Astrocyte of the hippocampus (primary cell): ENCODE measurements around the gene GAPVD1.
"Not testable (repeated sequence)": the region's sequence is repeated elsewhere in the genome, so short reads cannot be mapped to it uniquely, and the experiment has no call there.

ENCODE experiments used
- DNase-seq: peaks from one replicate; pipeline ENCODE4 v3.0.0; 2011; ENCODE audit warnings: low read depth, low spot score

The GAPVD1 gene

DNA sequence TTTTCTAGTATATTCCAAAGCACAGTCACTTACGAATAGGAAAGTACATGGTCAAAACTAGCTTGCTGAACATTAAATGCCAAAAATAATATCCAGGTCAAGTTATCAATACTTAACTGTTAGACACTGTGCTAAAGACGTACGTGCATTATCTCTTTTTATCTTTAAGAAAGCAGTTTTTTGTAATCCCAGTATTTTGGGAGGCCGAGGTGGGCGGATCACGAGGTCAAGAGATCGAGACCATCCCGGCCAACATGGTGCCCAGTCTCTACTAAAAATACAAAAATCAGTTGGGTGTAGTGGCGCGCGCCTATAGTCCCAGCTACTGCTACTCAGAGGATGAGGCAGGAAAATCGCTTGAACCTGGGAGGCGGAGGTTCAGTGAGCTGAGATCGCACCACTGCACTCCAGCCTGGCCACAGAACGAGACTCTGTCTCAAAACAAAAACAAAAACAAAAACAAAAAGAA, 17.8 kb upstream of the GAPVD1 start:
- DNase-seq = no peak

DNA sequence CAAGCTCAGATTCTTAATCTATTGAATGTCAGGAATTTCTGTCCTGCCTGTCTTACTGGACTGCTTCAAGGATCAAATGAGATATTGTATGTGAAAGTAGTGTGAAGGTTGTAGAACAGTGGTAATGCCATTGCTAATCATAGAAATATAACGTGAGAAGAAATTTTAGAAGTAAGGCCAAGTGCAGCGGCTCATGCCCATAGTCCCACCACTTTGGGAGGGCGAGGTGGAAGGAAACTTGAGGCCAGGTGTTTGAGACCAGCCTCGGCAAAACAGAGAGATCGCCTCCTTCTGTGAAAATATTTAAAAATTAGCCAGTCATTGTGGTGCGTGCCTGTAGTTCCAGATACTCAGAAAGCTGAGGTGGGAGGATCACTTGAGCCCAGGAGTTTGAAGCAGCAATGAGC, 15.4 kb upstream of the GAPVD1 start:
- DNase-seq = no peak

DNA sequence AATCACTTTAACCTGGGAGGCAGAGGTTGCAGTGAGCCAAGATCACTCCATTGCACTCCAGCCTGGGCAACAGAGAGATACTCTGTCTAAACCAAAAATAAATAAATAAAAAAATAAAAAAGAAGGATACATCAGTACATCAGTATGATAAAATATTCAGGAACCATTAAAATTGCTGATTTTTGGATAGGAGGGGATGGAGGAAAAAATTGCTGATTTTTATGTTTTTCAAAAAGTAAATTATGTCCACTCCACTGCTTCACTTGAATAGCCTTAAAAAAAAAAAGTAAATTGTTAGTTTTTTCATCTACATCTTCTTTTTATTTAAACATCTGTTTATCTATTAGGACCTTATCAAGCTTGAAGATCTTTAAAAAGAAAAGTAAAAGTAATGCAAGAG, 7.4 kb upstream of the GAPVD1 start:
- DNase-seq = no peak

DNA sequence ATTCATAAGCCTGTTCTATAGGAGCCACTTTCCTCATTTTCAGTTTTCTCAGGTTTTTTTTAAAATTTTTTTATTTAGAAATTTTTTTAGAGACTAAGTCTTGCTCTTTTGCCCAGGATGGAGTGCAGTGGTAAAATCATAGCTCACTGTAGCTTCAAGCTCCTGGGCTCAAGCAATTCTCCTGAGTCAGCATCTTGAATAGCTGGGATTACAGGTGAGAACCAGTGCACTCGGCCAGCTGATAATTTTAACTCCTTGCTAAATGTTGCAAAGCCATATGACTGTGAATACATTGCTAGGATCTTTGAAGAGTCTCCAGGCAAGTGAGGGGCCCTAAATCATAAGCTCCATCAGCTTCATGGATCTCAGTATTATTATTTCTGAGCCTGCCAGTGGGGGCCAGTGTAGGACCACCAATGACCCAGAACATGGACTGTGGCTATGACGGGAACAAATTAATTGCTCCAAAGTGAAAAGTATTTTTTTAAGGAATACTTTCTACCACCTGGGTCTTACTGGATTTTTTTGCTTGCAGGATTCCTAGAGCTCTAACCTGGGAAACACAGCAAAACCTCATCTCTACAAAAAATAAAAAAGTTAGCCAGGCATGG, 5.7 kb upstream of the GAPVD1 start:
- peak; percentile 24 for DNase-seq

DNA sequence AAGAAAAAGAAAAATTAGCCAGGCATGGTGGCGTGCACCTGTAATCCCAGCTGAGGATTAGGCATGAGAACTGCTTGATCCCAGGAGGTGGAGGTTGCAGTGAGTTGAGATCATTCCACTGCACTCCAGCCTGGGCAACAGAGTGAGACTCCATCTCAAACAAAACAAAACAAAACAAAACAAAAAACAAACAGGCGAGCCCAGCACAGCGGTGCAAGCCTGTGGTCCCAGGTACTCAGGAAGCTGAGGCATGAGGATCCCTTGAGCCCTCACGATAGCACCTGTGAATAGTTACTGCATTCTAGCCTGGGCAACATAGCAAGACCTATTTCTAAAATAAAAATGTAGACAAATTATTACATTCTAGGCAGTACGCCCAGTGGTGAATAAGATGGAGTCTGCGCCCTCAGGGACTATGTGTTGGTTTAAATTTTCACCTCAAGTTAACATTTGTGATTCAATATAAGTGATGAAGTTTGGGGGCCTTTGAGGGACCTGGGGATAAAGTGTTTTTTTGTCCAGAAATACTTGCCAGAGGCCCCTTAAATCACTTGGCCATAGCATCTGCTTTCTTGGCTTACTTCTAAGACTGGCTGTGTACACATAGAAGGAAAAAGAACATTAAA, 3.4 kb upstream of the GAPVD1 start:
- no peak for DNase-seq

DNA sequence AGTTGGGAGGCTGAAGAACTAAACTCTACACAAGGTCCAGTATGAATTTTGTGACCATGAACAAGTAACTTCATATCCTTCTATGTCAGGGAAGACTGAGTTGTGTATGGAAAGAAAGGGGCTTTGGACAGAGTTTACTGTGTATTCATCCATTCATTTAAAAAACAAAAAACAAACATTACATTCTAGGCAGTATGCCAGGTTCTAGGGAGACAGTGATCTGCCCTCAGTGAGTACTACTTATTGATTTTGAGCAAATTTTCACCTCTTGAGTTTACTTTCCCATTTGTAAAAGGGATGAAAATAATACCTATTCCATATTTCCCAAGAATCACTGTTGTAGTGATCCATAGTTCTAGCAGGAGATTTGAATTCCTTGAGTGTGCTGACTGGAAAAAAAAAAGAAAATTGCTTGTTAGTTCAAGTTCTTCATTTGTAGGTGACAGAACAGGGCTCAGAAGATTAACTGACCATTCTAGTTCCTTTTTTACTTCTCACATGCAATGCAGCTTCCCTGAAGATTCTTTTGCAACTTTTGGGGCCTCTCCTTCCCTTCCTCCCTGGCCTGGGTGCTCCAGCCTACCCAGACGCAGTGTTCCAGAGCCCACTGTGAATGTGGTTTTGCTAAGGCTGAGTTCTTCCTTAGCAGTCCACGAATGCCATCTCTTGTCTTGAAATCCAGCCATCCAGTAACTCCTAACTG, 2.6 kb upstream of the GAPVD1 start:
- DNase-seq = no peak

DNA sequence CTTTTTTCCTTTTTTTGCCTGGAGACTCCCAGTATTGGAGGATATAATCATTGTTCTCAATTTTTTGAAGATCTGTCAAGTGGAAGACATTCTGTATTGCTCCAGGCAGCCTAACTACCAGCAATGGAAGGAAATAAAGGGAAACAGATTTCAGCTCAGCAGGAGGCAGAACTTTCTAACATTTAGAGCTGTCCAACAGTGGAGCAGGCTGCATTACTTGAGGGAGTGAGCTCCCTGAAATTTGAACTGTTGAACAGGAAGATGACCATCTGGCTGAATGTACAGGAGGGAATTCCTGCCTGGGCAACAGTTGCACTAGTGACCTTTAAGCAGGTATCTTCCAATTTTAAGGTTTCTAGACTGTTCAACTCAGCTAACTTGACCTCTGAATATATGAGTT, 1.1 kb upstream of the GAPVD1 start:
- DNase-seq = no peak

DNA sequence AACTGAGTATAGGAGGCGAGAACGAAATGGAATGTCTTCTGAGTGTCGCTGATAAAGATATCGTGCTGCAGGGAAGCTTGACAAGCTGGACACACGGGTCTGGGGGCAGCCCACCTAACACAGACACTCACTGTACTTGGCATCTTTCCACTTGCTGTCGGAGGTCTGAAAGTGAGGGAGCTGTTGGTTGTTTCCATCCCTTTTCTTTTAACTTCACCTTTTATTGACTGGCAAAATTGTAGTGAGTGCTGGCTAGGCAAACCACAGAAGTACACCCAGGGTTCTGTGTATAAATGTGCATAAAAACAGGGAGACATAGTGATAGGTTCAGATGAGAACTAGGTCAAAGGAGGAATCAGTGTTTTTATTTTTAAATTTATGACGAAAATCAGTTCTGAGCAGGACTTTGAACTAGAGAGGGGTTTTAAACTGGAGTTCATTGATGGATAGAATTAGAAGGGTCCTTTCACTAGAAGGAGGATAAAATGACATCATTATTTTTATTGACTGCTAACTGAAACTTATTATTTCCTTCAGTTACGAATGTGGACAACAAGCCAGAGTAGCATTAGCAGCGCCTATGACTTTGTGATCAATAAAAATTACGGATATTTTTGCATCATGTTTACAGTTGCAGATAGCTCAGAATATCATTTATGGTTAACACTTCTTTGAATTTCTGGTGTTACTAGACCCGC, 817 bp downstream of the GAPVD1 start:
- no peak for DNase-seq

DNA sequence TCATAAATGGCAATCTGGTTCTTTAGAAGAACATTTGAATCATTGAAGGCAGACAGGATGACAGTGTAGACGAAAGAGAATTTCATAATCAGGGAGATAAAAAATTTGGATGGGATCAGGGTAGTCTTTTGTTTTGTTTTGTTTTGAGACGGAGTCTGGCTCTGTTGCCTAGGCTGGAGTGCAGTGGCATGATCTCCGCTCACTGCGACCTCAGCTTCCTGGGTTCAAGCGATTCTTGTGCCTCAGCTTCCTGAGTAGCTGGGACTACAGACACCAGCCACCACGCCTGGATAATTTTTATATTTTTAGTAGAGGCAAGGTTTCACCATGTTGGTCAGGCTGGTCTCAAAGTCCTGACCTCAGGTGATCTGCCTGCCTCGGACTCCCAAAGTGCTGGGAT, 2.4 kb downstream of the GAPVD1 start:
- not testable (repeated sequence) for DNase-seq

DNA sequence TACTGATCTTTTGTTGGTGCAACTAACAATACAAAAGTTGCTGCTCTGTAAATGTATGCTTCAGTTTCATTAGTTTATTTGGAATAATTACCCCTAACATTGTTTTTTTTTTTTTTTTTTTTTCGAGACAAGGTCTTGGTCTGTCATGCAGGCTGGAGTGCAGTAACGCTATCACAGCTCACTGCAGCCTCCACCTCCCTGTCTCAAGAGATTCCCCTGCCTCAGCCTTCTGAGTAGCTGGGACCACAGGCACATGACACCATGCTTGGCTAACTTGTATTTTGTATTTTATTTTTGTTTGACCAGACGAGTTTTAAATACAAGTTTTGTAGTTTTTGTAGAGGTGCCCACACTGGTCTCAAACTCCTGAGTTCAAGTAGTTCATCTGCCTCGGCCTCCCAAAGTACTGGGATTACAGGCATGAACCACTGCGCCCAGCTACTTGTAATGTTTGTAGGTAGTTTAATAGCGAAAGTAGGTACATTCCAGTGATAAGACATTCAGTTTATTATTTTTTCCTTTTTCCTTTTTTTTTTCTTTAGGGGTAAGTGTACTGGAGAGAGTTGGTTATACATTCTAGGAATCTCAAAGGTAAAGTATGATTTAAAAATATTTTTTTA, 6.9 kb downstream of the GAPVD1 start:
- no peak for DNase-seq

DNA sequence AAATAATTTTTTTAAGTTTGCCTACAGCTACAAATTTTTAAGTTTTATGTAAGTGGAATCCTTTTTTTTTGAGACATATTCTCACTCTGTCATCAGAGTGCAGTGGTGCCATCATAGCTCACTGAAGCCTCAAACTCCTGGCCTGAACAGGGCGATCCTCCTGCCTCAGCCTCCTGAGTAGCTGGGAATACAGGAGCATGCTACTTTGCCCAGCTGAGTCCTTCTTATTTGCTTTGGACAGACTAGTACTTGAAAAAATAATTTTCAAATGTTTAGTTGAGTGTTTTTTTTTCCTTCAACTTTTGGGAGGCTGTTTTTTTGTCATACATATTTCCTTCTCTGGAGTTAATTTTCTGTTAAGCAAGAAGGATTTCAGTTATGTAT, 7.4 kb downstream of the GAPVD1 start:
- no peak for DNase-seq

DNA sequence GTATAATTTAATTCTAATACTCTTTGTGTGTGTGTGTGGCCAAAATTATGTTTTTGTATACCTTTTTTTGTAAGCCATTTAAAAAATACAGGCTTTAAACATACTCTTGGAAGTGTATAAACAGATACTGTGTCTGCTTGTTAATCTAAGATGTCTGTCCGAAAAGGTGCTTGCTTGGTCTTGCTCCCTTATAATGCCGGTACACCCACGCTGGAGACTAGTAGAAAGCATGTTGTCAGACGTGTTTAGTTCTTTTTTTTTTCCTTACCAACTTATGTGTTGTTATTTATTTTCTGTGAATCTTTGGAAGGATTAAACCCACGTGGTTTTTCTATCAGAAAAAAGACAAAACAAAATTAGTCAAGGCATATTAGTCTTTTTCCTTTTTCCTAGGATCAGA, 9.5 kb downstream of the GAPVD1 start:
- no peak for DNase-seq

DNA sequence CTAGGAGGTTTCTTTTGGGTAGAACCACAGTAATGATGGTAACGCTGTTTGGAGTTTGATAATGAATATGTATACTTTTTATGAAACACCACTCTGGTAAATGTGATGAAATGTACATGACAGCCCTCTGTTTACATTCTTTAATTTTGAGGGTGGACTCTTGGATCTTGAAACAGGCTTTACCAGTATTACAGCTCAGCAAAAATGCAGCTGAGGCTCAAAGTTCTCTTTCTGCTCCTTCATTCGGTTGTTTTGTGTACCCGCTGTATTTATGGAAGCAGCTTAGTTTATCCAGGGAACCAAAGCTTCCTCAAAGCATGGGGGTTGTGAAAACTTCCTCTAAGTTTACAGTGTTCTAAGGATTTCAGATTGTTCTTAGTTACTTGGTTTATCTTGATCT, 11.1 kb downstream of the GAPVD1 start:
- DNase-seq = no peak

DNA sequence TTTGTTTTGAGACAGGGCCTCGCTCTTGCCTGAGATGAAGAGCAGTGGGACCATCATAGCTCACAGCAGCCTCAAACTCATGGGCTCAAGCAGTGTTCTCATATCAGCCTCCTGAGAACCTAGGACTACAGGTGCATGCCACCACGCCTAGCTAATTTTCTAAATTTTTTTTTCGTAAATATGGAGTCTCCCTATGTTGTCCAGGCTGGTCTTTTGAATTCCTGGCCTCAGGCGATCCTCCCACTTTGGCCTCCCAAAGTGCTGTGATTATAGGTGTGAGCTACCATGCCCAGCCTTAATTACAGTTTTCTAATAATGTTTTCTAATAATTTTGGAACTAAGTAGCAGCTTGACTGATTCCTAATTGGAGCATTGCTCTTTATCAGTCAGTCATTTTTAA, 15.1 kb downstream of the GAPVD1 start:
- no peak for DNase-seq

DNA sequence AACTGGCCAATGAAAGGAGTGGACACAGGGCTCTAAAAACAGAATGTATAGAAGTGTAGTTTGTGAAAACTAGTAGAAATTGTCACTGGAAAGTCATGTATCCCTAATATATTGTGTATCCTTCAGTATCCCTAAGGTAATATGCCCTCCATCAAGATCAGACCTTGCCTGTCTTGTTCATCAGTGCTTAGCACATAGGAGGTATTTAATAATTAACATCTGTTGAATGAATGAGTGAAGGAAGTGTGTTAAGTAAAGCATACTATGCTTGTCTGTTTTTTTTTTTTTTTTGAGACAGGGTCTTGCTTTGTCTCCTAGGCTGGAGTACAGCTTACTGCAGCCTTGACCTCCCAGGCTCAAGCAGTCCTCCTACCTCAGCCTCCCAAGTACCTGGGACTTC, 15.8 kb downstream of the GAPVD1 start:
- no peak for DNase-seq

DNA sequence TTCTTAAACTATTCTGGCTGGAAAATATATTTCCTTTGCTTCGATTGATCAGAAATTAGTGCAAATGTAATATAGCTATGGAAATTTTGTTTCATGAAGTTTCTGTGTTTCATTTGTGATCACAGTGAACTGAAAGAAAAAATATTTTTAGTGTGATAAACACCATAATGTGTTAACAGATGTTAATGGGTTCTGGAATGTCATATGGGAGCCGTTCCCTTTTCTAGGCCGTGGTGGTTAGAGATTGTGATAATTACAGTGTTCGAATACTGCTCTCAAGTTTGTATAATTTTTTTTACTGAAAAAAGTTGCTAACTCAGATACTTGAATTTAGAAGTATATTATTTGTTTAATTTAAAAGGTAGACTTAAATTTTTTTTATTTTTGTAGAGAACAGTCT, 19.3 kb downstream of the GAPVD1 start:
- no peak for DNase-seq

DNA sequence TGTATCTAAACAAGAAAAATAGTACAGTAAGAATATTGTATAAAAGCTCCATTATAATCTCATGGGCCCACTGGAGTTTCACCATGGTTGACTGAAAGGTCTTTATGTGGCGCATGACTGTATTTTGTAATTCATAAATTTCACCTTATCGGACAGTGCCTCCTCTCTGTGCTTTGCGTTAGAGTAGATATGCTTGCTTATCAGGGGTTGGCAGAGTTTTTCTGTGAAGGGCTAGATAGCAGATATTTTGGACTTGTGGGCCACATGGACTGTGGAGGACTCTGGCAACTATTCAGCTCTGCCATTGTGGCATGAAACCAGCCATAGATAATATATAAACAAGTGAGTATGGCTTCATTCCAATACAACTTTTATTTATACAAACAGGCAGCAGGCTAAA, 23.2 kb downstream of the GAPVD1 start:
- DNase-seq = no peak

DNA sequence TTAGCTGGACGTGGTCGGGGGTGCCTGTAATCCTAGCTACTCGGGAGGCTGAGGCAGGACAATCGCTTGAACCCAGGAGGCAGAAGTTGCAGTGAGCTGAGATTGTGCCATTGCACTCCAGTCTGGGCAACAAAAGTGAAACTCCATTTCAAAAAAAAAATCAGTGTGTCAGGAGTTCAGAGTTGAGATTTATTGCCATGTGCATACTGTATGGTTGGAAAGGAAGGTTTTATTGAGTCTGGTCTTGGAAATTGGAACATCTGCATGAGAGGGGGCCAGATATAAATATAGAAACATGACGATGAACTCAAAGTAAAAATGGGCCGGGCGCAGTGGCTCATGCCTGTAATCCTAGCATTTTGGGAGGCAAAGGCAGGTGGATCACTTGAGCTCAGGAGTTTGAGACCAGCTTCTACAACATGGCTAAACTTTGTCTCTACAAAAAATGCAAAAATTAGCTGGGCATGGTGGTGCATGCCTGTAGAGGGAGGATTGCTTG, 25.4 kb downstream of the GAPVD1 start:
- not testable (repeated sequence) for DNase-seq

DNA sequence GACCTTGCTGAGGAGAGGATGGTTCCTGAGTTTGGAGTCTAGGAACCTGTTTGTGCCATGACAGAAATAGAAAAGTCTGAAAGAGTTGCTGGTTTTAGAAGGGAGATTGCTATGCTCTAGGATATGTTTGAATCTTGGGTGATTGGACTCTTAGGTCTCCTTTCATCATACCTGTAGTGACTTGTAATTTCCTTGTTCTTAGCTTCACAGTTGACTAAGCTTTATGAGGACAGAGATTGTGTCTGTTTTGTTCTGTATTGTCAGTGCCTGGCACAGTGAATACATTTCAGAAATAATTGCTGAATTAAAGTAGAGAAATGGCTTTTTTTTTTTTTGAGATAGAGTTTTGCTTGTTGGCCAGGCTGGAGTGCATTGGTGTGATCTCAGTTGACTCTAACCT, 31.5 kb downstream of the GAPVD1 start:
- no peak for DNase-seq

DNA sequence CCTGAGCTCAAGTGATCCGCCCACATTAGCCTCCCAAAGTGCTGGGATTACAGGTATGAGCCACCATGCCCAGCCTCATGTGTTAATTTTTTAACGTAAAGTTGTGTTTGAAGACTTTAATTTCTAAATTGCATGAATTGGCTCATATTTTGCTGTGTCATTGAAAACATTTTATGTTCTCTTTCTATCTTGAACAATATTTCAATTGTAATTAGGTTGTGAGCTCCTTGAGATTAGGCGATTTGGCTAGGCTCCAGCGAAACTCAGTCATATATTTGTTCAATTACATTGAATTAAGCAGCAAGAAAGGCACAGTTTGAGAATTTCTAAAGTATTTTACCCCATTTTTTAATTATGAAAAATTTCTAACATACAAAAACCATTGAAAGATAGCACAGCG, 34.0 kb downstream of the GAPVD1 start:
- DNase-seq = no peak

DNA sequence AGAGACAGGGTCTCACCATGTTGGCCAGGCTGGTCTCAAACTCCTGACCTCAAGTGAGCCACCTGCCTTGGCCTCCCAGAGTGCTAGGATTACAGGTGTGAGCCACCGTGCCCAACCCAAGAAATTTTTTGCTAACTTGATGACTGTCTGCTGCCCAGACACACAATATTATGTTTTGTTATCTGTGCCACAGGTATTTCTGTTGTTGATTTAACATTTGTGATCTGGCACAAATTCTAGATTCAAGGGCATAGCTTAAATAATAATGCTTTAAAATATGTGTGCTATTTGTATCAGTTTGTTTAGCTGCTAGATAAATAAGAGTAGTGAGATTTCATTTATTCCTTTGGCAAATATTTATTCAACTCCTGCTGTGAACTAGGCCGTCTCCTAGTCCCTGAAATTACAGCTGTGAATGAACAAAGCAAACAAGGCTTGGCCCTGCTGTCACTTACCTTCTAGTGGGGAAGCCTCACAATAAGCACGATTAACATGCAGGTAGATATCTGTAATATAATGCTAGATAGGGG, 35.3 kb downstream of the GAPVD1 start:
- peak; percentile 54 for DNase-seq

DNA sequence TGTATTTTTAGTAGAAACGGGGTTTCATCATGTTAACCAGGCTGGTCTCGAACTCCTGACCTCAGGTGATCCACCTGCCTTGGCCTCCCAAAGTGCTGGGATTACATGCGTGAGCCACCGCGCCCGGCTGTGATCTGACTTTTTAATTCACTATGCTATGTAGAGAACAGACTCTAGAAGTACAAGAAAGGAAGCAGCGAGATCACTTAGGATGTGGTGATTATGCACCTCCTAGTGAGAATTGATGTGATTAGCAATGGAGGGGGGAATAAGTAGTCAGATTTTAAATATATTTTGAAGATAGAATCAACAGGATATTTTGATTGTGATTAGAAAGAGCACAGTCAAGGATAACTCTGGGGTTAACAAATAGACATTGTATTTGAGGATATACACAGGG, 36.3 kb downstream of the GAPVD1 start:
- no peak for DNase-seq
